Subcutaneous adipose tissue (tissue), 4 donors: ENCODE measurements around the gene CRKL. TPM values are rescaled to one million over a fixed set of nuclear protein-coding genes. Genes with fewer than 3 reads are reported as not detected.

Experiments
- CTCF ChIP-seq: fragments of 450-650 bp; IDR thresholded peaks from one replicate; pipeline ENCODE4 v1.5.1; 2016; ENCODE audit warnings: low read depth, mild to moderate bottlenecking, control low read depth, antibody characterized with exemption, moderate library complexity
- total RNA-seq, 4 donors: library from RNA; depleted of rRNA; stranded (reverse); fragments of >200 nt; gene quantifications; one replicate each; pipeline ENCODE4 v1.1.0, GENCODE V29; 2016

Gene CRKL
- total RNA-seq, 4 donors from 2014 or later: 32.1 to 39.8 (median 35.9) TPM

- TF ChIP-seq CTCF: no peak
Measured at GRCh38 chr22:20975541-20976290, 58.5 kb downstream of the CRKL start.

GRCh38 chr22:20976291-20976877 is 59.2 kb downstream of the CRKL start:
- no peak for TF ChIP-seq CTCF

GRCh38 chr22:20977019-20977418 is 59.8 kb downstream of the CRKL start:
- TF ChIP-seq CTCF: no peak

- TF ChIP-seq CTCF: no peak
Measured at GRCh38 chr22:20977516-20978170, 60.4 kb downstream of the CRKL start.

GRCh38 chr22:20978419-20978818 is 61.2 kb downstream of the CRKL start:
- TF ChIP-seq CTCF: no peak

GRCh38 chr22:20979243-20979809 is 62.1 kb downstream of the CRKL start:
- no peak for TF ChIP-seq CTCF

- no peak for TF ChIP-seq CTCF
Measured at GRCh38 chr22:20979940-20980453, 62.8 kb downstream of the CRKL start.
